ENCODE data around the gene PRKAR2B.

The PRKAR2B gene

DNA sequence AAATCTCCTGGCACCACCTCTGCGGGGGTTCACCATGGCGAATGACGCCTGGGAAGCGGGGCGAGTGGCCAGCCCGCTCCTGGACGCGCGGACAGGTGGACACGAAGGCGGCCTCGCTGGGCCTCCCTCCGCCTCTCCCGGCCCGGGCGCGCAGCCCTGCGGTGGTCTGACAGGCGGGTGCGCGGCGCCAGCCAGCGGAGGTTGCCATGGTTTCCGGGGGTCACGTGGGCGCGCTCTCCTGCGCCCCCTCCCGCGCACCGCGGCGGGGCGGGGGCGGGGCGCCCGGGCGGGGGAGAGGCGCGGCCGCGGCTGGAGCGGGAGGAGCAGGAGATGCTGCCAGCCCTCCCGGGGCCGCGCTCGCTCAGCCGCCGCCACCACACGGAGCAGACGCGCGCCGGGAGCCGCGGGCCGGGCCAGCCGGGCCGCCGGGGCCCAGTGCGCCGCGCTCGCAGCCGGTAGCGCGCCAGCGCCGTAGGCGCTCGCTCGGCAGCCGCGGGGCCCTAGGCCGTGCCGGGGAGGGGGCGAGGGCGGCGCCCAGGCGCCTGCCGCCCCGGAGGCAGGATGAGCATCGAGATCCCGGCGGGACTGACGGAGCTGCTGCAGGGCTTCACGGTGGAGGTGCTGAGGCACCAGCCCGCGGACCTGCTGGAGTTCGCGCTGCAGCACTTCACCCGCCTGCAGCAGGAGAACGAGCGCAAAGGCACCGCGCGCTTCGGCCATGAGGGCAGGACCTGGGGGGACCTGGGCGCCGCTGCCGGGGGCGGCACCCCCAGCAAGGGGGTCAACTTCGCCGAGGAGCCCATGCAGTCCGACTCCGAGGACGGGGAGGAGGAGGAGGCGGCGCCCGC is at the start of gene PRKAR2B:
TSS of gene PRKAR2B (plus strand) at position 359 of the 848 bp plus-strand sequence. CDS start at position 562, 203 bp downstream.
- no peak for DNase-seq (ENCODE audit: low read depth)

DNA sequence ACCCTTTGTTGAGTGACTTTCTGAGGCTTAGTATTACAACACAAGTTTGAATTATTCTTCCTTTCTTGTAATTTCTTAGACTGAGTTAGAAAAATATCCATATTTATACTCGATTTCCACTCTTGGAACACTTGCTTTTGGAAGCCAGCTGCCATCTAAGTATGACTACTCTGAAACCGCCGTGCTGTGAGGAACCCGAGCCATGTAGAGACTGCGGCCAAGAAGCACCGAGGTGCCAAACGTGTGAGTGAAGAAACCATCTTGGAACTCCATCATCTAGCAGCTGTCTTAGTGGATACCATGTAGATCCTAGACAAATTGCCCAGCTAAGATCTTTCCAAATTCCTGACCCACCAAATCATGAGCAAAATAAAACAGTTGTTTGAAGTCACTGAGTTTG is 49.7 kb upstream of the PRKAR2B start:
- DNase-seq (ENCODE audit: low read depth) = no peak

DNA sequence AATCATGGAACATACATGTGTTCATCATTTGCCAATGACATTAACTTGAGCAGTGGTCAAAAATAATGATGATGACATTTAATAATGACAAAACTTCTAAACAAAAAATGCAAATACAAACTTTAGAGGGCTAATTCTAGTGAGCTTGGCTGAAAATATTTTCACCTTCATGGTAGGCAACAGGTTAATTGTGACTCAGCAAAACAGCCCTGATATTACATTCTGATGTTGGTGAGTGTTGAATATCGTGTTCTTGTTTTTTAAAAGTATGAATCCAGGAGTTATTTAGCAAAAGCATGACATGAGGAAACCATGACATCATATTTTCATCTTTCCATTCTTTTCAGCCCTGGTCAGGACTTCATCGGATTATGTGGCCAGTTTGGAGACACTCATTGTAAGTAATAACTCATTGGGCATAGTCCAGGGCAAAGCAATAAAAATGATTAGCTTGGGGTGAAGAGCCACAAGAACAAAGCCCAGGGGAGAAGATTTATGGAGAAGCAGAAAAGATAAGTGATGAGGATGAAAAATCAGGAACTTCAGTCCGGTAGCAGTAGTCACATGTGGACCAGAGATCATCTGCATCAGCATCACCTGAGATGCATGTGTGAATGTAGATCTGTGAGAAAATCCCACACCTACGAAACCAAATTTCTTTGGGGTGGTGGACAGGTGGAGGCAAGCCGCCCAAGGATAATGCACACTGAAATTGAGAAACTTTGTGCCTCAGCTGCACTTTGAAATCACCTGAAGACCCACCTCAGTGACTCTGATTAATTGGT is 46.8 kb upstream of the PRKAR2B start:
- DNase-seq (ENCODE audit: low read depth) = no peak

DNA sequence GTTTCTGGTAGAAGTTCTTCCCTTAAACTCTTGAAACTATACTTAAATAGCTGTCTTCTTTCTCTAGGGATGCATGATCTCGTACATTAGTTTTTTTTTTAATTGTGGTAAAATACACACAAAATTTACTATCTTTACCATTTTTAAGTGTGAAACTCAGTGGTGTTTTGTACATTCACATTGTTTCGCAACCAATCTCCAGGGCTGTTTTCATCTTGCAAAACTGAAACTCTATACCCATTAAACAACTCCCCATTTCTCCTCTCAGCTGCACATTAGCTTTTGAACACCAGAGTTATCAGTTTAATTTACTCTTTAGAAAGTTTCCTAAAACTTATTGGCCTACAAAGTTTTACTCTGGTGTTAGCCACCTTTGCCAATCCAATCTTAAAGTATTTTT is 45.5 kb upstream of the PRKAR2B start:
- DNase-seq (ENCODE audit: low read depth) = no peak

DNA sequence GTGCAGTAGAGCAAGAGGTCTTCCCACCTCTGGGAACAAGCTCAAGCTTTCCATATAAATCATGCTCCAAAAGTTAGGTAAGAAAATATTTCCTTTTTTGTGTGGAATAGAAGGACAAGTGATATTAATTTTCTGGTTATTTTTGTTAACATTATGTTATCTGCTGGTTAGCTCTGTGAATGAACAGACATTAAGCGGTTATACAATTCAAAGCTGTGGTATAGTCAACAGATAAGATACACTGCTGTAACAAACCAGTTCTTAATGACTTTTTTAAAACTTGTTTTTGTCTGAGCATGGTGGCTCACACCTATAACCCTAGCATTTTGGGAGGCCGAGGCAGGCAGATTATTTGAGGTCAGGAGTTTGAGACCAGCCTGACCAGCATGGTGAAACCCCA is 43.0 kb upstream of the PRKAR2B start:
- DNase-seq (ENCODE audit: low read depth) = no peak

DNA sequence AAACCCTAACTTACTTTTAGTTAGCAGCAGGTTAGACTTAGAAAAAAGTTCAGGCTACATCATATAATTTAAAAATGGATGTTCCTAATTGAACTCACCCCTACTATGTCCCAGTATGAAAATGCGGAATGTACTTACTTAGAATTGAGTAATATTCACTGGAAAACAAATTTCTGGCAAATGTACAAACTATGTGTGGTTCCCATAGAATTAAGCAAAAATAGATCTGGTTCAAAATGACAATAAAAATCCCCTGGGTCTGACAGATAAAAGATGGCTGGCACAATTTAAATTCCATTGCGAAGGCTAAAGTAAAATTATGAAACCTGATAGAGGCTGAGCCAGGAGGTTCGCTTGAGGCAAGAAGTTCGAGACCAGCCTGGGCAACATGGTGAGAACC is 42.4 kb upstream of the PRKAR2B start:
- no peak for DNase-seq (ENCODE audit: low read depth)

DNA sequence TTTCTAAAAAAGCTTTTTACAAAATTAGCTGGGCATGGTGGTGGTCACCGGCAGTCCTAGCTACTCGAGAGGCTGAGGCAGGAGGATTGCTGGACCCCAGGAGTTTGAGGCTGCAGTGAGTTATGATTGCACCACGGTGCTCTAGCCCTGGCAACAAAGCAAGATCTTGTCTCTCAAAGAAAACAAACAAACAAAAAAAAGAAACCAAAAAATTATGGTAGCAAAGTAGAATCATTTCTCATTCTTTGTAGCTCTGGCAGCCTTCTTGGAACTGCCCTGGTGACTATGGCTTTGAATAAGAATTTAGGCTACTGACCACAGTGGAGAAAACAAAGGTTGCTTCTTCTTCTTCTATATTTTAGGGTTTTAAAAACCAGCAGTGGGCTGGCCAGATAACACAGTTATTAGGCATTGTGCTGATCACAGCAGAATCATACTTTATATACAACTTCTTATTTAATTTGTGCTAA is 41.9 kb upstream of the PRKAR2B start:
- no peak for DNase-seq (ENCODE audit: low read depth)

DNA sequence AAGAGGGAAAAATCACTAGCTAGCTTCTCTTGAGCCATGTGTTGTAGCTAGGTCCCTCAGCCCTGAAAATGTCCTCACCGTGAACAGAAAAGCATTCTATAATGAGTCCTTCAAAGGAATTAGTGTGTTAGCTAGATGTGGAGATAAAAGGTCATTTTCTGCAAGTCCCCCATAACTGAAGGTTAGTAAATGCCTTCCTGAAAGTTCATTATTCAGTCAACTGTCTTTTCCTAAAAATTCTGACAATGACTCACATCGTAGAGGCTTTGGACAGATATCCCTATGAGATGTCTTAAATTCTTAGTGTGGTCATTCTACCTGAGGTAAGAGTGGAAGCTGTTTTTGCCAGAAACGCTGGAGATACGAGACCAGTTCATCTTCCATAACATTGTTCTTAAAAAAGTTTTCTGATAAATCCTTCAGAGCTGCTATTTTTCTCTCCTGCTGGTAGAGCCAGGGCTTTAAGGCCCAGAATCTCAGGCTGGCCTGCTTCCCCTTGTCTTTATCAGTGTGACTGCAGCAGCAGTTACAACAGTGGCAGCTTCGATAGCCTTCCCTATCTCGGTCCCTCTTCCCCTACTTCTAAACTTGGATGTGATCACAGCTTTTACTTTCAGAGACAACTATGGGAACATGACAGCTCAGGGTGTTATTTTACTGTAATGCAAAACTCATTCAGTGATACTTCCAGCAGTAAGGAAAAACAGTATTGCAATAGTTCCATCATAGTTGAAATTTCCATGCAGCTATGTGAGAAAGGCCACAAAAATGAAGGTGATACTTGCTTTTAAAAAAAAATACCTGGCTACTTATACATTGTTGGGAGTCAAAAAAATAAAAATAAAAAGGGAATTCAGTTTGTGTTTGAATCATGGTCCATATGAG is 37.3 kb upstream of the PRKAR2B start:
- no peak for DNase-seq (ENCODE audit: low read depth)

DNA sequence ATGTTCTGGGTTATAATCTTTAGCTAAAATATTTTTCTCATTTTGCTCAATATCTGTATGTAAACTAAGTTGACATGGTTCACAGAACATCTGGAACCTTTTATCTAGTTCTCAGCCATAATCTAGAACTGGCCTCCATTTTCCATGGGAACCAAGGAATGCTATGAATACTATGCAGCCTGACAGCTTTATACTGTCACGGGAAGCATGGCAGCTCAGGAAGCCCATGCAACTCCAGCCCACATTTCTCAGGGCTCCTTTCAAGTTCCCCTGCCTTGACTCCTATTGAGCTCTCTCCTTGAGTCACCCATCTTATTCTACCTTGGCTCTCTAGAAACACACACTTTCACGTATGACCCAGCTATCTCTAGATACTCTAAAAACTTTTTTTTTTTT is 36.6 kb upstream of the PRKAR2B start:
- no peak for DNase-seq (ENCODE audit: low read depth)

DNA sequence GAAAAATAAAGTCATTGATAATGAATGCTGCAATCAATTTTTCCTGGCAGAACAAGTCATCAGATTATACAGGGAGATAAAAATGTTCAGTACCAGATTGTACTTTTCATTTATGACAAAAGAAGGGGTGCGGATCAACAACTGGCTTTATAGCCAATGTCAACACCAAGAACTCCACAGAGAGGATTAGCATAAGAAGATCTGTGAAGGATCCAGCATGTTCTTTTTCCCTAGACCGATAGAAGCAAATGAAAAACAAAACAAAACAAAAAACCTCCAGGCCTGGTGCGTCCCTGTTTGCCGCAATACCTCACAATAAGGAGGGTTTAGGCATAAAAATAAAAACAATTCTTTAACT is 34.7 kb upstream of the PRKAR2B start:
- no peak for DNase-seq (ENCODE audit: low read depth)

DNA sequence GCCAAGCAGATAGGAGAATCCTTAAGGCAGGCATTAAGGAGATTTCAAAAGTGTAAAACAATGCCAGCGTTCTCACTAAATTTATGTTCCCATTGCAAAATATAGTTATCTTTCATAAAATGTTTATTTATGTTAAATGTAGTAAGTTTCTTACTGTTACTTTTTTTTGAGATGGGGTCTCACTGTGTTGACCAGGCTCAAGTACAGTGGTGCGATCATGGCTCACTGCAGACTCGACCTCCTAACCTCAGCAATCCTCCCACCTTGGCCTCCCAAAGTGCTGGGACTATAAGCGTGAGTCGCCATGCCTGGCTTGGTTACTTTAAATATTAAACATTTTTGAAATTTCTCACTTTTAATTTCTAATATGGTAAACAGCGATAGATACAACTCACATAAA is 31.8 kb upstream of the PRKAR2B start:
- DNase-seq (ENCODE audit: low read depth) = no peak

DNA sequence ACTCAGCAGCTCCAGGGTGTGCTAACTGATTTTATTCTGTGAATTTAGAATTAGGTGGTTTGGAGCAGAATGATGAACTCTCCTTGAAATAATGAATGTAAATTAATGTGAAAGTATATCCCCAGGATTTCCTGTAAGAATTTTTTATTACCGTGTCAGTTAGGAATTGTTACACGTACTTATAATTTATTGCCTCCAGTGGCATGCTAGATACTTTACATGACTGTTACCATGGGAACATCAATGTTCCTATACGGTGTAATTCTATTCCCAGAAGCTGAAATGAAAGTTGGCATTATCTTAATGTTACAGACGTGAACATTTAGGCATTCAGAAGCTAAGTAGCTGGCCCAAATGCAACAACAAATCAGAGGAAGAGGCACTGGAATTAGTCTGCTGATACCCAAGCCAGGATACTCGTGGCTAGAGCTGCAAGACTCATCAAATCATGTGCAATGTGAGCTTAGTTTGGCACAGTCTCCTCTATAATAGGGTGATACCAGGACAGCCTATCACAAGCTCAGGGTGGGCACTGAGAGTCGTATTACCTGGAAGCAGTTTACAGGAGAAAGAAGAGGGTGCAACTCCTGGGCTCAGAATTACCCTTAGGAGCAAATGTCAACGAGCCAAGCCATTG is 30.0 kb upstream of the PRKAR2B start:
- DNase-seq (ENCODE audit: low read depth) = no peak

DNA sequence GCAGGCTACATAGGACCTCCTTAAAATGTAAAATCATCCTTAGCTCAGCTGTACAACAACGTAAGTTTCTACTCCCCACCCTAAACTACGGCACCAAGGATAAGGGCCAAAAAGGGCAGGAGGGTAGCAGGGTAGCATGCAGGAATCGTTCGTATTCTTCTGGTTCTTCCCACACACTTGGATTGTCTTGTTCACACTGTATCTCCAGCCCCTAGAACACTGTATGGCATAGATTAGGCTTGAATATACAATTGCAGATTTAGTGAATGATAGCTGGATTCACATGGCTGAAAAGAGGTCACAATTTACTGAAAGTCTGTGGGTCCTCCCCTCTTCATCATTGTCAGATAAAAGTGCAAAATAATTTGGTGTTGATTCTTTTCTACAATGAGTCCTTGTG is 28.2 kb upstream of the PRKAR2B start:
- no peak for DNase-seq (ENCODE audit: low read depth)

DNA sequence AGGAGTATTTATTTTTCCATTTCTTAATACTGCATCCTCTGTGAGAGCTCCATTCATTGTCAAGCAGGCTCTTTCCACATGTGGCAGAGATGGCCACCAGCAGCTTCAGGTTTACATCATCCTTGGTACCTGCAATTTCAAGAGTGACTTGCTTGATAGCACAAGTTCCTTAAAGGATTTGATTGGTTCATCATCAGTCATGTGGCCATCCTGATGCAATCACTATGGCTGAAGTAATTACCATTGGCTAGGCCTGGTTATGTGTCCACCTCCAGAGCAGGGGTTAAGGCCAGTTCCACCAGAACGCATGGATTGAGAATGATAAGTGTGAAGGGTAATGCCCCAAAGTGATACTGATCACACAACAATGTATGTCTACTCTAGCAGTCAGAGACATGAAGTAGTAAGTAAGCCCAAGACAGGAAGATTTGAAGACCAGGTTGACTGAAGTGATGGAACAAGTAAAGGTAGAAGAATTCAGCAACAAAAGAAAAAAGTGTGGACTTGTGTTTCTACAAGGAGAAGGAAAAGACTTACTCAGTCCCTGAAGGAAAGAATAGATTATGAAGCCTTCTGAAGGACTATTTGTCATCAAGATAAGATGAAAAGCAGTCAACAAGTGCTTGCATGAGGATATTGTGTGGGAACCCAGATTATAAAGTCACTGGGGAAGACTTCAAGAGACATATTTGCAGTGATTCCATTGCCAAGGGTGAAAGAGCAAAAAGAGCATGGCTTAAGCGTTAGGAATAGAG is 26.4 kb upstream of the PRKAR2B start:
- DNase-seq (ENCODE audit: low read depth) = no peak

DNA sequence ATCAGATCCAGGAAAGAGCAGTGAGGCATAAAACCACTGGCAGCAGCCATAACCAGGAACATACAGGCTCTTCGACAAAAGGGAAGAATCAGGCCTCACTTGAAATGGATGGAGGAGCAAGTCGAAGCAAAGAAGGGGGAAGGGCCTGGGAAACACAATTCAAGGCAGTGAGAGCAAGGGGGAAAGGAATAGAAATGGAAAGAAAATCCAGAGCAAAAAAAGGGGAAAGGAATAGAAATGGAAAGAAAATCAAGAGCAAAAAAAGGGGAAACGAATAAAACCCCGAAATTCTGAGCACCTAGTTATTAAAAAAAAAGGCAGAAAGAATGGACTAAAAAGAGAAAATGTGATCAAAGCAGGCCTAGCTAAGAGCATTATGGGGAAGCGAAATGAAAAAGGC is 24.1 kb upstream of the PRKAR2B start:
- no peak for DNase-seq (ENCODE audit: low read depth)

DNA sequence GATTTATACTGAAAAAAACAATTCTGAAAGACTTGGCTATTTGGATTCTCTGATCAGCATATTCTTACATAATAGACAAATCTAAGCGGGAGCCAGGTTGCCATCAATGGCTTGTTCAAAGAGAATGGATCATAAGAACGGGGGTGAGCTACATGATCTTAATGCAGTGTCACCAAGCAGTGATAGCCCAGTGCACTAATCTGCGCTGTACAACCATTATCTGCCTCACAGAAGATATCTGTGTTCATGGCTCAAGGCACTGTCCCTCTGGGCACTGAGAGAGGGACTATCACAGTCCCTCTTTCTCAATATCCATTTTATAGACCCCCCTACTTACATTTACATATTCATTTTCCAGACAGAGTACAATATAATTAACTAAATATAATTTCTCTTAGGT is 22.9 kb upstream of the PRKAR2B start:
- DNase-seq (ENCODE audit: low read depth) = no peak

DNA sequence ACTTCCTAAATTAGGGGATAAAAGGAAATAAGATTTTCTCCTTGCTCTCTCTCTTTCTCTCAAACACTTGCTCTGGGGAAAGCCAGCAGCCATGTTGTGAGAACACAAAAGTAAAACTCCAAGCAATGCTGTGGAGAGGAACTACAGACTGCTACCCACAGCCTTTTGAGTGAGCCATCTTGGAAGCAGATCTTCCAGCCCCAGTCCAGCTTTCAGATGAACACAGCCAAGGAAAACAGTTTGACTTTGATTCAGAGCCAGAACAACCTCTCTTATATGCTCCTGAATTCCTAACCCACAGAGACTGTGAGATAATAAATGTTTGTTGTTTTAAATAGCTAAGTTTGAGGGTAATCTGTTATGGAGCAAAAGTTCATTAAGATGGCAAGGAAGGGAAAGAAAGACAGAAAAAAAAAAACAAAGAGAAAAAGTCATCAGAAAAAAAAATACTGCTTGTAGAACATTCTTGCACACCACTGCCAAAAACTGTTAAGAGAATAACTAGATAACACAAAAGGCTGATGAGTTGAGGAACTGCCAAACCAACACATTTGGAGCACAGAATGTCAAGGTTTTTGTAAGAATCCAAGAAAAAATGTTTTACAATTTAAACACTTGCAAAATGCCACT is 20.9 kb upstream of the PRKAR2B start:
- no peak for DNase-seq (ENCODE audit: low read depth)

DNA sequence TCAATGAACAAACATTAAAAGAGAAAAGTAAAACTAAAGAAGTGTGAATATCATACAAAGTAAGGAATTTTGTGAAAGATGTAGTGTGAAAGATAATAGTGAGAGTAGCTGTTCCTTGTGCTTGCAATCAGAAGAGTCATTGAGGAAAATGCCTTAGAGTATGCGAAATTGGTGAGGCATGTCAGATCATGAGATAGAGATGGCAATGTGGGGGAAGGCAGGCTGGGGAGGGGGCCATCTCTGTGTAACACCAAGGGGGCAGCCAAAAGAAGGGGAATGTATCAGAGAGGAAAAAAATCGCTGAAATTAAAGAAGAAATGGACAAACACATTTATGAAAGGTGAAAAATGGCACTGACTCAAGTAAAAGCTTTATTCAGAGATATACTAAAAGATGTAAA is 19.6 kb upstream of the PRKAR2B start:
- DNase-seq (ENCODE audit: low read depth) = no peak

DNA sequence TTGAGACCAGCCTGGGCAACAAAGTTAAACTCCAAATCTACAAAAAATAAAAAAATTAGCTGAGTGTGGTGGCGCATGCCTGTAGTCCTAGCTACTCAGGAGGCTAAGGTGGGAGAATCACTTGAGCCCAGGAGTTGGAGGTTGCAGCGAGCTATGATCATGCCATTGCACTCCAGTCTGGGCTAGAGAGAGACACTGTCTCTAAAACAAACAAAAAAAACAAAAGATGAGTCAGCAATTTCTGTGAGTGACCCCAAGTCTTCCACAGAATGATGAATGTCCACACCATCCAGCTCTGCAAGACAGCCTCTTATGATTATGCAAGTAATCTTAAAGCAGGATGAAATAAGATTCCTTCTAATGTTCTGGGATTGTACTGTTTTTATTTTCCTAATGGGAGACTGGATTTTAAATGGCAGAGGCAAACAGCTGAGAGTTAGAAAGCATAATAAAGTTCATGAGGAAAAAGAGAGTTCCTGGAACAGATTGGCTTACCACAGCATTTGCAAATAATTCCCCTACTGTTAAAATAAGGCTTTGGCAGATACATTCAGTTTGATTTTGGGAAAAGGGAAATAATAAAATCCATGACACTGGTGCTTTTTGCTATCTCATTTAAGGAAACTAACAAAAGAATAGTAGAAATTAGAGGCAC is 18.9 kb upstream of the PRKAR2B start:
- DNase-seq (ENCODE audit: low read depth) = no peak

DNA sequence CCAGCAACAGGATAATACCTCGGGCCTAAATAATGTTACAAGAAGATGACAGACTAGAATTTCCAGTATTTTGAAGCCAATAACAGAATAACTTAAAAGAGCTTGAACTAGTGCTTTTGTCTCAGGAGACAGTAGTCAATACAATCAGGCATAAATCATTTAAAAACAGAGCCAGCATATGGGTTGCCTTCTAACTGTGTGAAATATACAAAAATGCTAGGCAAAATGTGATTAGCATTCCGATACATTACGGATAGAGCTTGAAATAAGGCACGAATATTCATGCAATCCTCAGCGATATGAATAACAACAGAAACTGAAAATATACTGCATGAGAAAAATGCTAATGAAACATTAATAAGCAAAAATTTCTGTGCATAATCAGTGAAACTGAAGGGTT is 18.3 kb upstream of the PRKAR2B start:
- no peak for DNase-seq (ENCODE audit: low read depth)
